Activated CD4-positive, alpha-beta T cell treated with anti-CD3 and anti-CD28 coated beads, Interleukin-2, amount 10 ng/mL, durations not matched to agents 24 days and 14 days (primary cell): ENCODE data around the gene CCN6. TPM values are rescaled to one million over a fixed set of nuclear protein-coding genes. Genes with fewer than 3 reads are reported as not detected.

Experiments
- DNase-seq: peaks from one replicate; pipeline ENCODE4 v3.0.0; 2022
- H3K27ac Mint-ChIP-seq: one replicate; pipeline ENCODE4 v1.8.0; 2022; ENCODE audit warnings: mild to moderate bottlenecking, mixed read lengths
- H3K27me3 Mint-ChIP-seq: one replicate; pipeline ENCODE4 v1.8.0; 2022; ENCODE audit warnings: mixed read lengths
- H3K36me3 Mint-ChIP-seq: one replicate; pipeline ENCODE4 v1.8.0; 2022; ENCODE audit warnings: low read depth, mild to moderate bottlenecking, mixed read lengths
- H3K4me1 Mint-ChIP-seq: one replicate; pipeline ENCODE4 v1.8.0; 2021; ENCODE audit warnings: mixed read lengths
- H3K4me3 Mint-ChIP-seq: one replicate; pipeline ENCODE4 v1.8.0; 2022; ENCODE audit warnings: mild to moderate bottlenecking, moderate library complexity, mixed read lengths
- H3K9me3 Mint-ChIP-seq: one replicate; pipeline ENCODE4 v1.8.0; 2021; ENCODE audit warnings: mixed read lengths
- intact Hi-C: fragments of 100-400 bp; cut with micrococcal nuclease; formaldehyde crosslinking; loops from one replicate; pipeline ENCODE4 v1.15.1; 2023
- total RNA-seq: library from RNA; stranded (reverse); gene quantifications from 2 replicates; pipeline ENCODE4 v1.2.3, GENCODE V29; 2022

CCN6 gene
- total RNA-seq, 1 donor from 2014 or later: 0.72 TPM

DNA sequence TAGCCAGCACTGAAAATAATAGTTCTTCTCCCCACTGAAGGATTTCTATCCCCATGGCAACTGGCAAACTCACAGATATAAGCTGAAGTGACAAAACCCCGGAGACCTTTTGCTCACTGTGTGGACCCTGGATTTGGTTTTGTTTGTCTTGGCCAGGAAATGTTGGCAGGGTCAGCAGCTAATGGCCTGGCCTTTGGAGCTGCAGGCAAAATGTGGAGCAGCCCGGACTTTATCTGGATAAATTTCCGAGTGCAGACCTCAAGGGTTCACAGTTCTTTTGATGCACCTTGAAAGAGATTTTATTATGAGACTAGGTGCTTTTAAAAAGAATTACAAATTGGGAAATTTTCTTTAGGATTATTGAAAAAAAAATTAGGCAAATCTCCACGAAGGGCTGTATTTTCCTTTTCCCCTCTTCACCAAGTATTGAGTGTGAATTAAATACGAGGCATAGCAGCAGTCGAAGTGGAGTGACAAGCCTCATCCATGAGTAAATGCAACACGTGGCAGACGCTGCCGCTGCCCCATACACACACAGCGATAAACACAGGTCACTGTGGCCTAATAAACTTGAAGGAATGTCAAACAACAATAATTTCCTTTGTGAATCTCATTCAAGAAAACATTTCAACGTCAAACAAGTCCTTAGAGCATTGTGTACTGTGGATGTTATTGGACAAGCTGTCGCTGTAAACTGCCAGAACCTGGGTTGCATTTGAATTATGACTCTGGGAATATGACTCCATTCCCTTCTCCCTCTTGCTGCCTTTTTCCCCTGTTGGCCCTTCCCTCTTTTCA, 35.1 kb upstream of the CCN6 start:
- H3K27ac Mint-ChIP-seq: no peak overlapping the region
- DNase-seq: no peak
- H3K9me3 Mint-ChIP-seq: peaks cover 4% of the 10 kb centered on the region
- no peak overlapping the region for H3K4me3 Mint-ChIP-seq
- intact Hi-C loops: no loop called here
- H3K27me3 Mint-ChIP-seq: no peaks in the 10 kb centered on the region
- peaks cover 53% of the 10 kb centered on the region for H3K4me1 Mint-ChIP-seq
- peaks cover 5% of the 10 kb centered on the region for H3K36me3 Mint-ChIP-seq

DNA sequence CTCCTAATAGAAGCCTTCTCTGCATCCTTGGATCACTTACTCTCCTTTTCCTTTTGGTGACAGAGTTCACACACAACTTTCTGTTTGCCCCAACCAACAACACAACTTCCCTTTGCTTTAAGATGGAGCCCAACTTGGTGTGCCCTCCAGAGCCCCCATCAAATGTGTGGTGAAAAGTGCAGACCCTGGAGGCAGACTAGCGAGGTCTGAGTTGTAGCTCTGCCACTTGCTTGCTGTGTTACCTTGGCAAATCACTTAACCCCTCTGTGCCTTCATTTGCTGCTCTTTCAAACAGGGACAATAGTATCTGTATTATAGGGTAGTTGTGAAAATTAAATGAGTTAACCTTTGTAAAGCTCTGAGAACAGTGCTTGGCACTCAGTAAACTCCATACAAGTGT, 34.3 kb upstream of the CCN6 start:
- intact Hi-C loops: no loop called here

DNA sequence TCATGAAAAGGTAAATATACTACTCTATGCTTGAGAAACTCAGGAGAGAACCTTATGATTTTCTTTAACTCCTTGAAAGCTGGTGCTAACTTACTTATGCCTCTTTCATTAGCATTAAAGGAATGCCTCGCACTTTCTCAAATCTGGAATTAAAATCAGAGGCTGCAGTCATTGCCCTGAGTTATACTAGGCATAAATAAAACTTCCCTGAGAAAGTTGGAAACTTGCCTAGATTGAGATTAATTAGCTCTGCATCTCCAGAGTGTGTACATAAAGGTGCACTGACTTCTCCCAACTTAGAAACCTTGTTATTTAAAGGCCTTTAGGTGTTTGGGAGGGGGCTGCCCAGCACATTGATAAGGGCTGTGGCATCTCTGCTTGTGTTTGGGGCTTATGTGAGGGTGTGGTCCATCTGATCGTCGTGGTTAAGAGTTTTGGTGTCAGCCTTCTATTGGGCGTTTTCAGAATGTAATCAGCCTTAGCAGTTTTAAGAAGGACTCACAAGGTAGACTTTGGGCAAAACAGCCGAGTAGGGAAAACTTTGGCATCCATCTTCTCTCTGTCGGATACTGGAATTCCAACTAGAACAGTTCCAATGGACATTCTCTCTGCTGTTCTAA, 32.1 kb upstream of the CCN6 start:
- Mint-ChIP-seq H3K4me1 (peaks cover 35% of the 10 kb centered on the region), H3K27me3 (no peaks in the 10 kb centered on the region), H3K36me3 (peaks cover 16% of the 10 kb centered on the region), H3K27ac (no peak overlapping the region), H3K9me3 (peaks cover 21% of the 10 kb centered on the region), H3K4me3 (no peak overlapping the region)
- no peak for DNase-seq
- intact Hi-C loops: no loop called here

More for the DNA sequence above, 34.3 kb upstream of the CCN6 start:
- Mint-ChIP-seq H3K27me3 (no peaks in the 10 kb centered on the region), H3K4me3 (no peak overlapping the region), H3K4me1 (peaks cover 48% of the 10 kb centered on the region), H3K9me3 (peaks cover 11% of the 10 kb centered on the region), H3K27ac (no peak overlapping the region), H3K36me3 (peaks cover 13% of the 10 kb centered on the region)
- no peak for DNase-seq

DNA sequence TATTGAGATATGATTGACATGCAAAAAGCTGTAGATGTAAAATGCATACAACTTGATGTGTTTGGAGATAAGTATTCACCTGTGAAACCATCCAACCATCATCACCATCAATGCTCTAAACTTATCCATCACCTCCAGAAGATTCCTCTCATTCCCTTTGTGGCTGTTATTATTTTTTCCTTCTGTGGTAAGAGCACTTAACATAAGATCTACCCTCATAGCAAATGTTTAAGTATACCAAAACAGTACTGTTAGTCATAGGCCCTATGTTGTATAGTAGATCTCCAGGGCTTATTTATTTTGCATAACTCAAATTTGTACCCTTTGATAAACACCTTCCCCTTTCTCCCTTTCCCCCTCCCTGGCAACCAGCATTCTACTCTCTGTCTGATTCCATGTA, 31.2 kb upstream of the CCN6 start:
- no peak for DNase-seq
- H3K4me3 Mint-ChIP-seq: no peak overlapping the region
- H3K27ac Mint-ChIP-seq: no peak overlapping the region
- H3K4me1 Mint-ChIP-seq: peaks cover 34% of the 10 kb centered on the region
- H3K36me3 Mint-ChIP-seq: peaks cover 19% of the 10 kb centered on the region
- H3K9me3 Mint-ChIP-seq: peaks cover 21% of the 10 kb centered on the region
- H3K27me3 Mint-ChIP-seq: no peaks in the 10 kb centered on the region
- intact Hi-C loops: no loop called here

DNA sequence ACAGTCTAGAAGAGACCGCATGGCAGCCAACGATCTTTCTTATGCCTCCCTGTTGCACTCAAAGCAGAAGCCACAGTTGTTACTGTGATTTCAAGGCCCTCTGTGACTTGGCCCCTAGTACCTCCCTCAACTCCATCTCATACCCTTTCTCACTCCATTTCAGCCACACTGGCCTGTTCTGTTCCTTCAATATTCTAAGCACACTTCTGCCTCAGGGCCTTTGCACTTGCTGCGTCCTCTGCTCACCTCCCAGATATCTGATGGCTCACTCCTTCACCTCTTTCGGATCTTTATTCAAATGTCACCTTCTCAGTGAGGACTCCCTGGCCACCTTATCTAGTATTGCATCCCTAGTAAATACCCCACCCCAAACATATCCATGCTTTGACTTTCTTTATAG, 29.4 kb upstream of the CCN6 start:
- Mint-ChIP-seq H3K36me3 (peaks cover 19% of the 10 kb centered on the region), H3K27me3 (no peaks in the 10 kb centered on the region), H3K27ac (no peak overlapping the region), H3K4me1 (peaks cover 45% of the 10 kb centered on the region), H3K9me3 (peaks cover 21% of the 10 kb centered on the region), H3K4me3 (no peak overlapping the region)
- no peak for DNase-seq
- intact Hi-C loops: no loop called here

DNA sequence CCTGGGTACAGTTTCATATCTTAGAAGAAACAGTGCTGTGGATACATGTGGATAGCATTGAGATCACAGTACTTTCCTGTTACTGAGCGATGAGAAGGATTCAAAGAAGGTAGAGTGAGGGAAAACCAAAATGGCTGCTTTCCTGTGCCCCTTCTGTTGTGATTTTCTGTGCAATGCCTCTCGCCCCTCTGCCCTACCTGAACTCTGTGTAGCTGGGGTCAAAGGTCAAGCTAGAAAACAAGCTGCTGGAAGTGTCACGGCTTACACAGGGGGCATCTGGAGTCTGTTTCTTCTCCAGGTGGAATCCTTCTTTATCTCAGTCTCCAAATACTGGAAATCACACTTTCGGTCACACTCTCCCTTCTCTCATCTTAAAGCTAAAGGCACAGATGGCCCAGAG, 27.0 kb upstream of the CCN6 start:
- intact Hi-C loops: loop anchor here (5.0 kb wide), 1 partner anchor 35 kb away; no protein-coding TSS in a partner anchor
- no peak overlapping the region for H3K4me3 Mint-ChIP-seq
- no peaks in the 10 kb centered on the region for H3K27me3 Mint-ChIP-seq
- peak overlapping the region; percentile 93 for H3K27ac Mint-ChIP-seq
- peaks cover 21% of the 10 kb centered on the region for H3K9me3 Mint-ChIP-seq
- DNase-seq: no peak
- H3K4me1 Mint-ChIP-seq: peaks cover 51% of the 10 kb centered on the region
- peaks cover 19% of the 10 kb centered on the region for H3K36me3 Mint-ChIP-seq

DNA sequence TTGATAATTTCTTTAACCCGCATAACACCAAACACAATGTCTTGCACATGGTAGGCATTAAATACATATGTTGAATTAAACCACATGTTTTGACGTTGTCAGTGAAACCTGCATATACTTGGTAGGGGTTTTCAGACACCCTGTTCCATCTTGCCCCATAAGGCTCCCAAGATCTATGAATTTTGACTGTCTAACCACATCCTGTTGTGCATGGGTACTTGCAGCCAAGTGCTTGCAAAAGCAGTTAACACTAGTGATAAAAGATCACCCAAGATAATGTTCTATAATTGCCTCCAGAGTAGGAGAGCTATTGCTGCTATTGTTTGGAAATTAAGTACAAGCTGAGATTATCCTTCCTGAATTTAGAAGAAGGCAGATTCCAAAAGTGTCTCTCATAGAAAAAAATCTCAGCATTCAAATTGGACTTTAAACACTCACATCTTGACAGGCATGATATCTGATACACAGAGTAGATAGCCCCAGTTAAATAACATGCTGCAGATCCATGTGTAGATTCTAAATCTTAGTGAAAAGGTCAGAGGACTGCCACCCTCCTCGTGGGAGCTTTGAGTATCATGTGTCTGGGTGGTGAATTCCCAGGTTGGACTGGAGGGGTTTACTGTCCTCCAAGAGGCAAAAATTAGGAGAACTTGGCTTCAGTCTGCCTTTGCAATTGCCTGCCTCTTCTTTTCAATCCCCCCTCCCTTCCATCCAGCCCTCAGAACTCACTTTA, 25.8 kb upstream of the CCN6 start:
- peak overlapping the region; percentile 93 for H3K27ac Mint-ChIP-seq
- DNase-seq: peak; percentile 90

DNA sequence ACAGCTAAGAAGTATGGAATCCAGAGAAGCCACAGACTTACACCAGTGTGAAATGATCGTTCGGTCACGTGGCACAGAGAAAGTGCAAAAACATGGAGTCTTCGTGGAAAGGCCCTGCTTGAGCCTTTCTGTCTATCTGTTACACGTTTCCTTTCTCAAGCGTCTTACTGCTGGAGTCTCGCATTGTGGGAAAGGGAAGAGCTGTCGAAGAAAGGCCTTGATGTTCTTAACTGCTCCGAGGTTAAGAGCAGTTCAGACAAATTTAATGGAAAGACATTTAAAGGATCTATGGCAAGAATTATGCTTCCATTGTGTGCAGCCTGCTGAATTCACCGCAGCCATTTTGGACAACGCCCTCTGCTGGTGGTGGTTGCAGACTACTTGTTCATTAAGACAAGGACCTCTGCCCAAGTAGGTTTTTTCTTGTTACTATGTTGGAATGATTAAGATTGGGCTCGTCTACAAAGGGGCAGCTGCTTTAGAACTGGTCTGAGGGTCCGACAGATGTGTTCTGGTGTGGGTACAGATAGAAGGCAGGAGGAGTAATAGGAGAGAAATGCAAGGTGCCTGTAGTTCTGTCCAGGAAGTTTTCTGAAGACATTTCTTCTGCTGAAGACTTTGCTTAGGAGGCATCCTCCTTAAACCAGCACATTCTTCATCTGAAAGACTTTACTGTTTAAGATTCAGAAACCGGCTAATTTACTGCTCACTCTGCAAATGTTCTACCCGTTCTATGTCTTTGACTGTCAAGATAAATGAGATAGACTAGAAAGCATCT, 24.7 kb upstream of the CCN6 start:
- peaks cover 56% of the 10 kb centered on the region for H3K4me1 Mint-ChIP-seq
- peak overlapping the region; percentile 93 for H3K27ac Mint-ChIP-seq
- intact Hi-C loops: loop anchor here (5.0 kb wide), 1 partner anchor 37 kb away; no protein-coding TSS in a partner anchor
- H3K4me3 Mint-ChIP-seq: peak overlapping the region; percentile 0
- peaks cover 13% of the 10 kb centered on the region for H3K9me3 Mint-ChIP-seq
- no peaks in the 10 kb centered on the region for H3K27me3 Mint-ChIP-seq
- H3K36me3 Mint-ChIP-seq: peaks cover 11% of the 10 kb centered on the region
- peak; percentile 86 for DNase-seq

More for the DNA sequence above, 25.8 kb upstream of the CCN6 start:
- peaks cover 21% of the 10 kb centered on the region for H3K9me3 Mint-ChIP-seq
- peaks cover 47% of the 10 kb centered on the region for H3K4me1 Mint-ChIP-seq
- peaks cover 19% of the 10 kb centered on the region for H3K36me3 Mint-ChIP-seq
- intact Hi-C loops: loop anchor here (1.0 to 5.0 kb wide), 4 partner anchors 12 to 55 kb away; no protein-coding TSS in a partner anchor
- H3K4me3 Mint-ChIP-seq: peak overlapping the region; percentile 58
- H3K27me3 Mint-ChIP-seq: no peaks in the 10 kb centered on the region

DNA sequence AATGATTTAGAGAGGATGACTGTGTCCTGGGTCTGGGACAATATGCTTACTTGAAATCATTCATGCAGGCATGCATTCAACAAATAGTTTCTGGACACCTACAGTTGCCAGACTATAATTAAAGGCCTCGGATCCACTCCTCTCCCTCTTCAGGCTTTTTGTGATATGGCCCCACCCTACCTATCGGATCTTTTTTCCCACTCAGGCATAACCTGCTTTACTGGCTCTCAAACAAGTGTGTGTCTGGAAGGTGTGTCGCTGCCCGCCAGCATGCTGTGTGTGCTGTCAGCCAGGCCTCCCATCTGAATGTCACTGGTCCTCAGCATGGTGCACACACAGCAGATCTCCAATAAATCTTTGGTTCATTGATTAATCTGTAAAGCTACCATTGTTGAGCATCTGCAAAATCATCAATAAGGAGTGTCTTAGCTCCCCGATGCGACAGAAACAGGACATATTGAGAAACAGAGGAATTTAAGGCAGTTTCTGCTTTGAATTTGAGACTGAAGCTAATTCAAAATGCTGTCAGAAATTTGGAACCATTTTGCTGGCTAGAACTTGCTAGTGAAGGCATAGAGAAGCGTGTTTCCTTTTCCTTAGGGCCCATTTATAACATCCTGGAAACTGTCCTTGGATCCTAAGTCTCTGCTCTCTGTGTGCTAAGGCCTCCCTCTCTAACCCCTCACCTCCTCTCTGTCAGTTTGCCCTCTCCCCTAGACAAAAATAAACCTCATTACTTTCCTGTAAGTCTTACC, 23.5 kb upstream of the CCN6 start:
- no peak for DNase-seq
- H3K27me3 Mint-ChIP-seq: no peaks in the 10 kb centered on the region
- peak overlapping the region; percentile 18 for H3K27ac Mint-ChIP-seq
- intact Hi-C loops: no loop called here
- H3K4me3 Mint-ChIP-seq: no peak overlapping the region
- peaks cover 7% of the 10 kb centered on the region for H3K36me3 Mint-ChIP-seq
- H3K9me3 Mint-ChIP-seq: peaks cover 7% of the 10 kb centered on the region
- H3K4me1 Mint-ChIP-seq: peaks cover 61% of the 10 kb centered on the region

DNA sequence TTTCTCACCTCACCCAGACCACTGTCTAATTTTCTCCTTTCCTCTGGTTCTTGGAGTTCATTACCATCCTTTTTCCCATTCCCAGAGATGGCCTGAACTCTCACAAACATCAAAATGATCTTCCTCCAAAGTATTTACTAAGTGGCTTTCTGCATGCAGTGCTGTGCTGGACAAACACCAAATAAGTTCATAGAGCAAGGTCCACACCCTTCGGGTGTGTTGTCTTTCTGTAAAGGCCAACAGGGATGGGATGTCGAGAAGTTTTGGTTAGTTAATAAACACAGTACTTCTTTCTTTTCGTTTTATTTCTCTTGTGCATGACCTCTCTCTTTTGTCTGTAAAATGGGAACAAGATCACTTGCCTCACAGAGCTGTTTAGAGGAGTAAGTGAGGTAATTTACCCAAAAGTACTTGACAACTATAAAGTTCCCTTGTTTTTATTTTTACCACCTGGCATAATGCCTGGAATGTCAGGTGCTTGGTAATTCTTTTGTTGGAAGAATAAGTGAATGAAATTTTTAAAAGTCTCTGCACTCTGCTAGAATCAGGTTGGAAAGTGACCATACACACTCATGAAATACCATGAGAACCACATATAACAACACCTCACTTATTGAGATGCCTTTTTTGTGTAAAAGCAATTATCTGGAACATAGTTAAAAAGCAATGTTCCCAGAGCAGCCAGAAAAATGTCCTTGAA, 22.8 kb upstream of the CCN6 start:
- Mint-ChIP-seq H3K4me1 (peaks cover 68% of the 10 kb centered on the region), H3K27me3 (no peaks in the 10 kb centered on the region), H3K4me3 (no peak overlapping the region), H3K9me3 (peaks cover 5% of the 10 kb centered on the region), H3K27ac (peak overlapping the region; percentile 3), H3K36me3 (peaks cover 5% of the 10 kb centered on the region)
- intact Hi-C loops: no loop called here
- no peak for DNase-seq

DNA sequence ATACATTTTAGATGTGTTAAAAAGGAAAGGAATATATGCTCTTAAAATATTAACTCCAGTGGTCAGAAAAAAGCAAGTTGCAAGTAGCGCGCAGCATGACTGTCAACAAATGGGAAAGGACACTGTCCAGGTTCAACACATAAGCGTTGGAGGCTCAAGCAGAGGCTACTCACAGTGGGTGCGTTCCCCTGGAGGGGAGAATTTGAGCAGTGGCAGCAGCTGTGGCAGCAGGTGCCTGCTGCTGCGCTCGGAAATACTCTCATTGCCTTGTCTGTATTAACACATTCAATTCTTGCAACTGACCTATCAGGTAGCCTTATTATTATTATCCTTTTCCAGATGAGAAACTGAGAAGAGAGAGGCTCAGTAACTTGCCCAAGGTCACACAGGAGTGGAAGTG, 21.9 kb upstream of the CCN6 start:
- H3K36me3 Mint-ChIP-seq: peaks cover 2% of the 10 kb centered on the region
- H3K4me3 Mint-ChIP-seq: no peak overlapping the region
- no peak for DNase-seq
- intact Hi-C loops: no loop called here
- no peaks in the 10 kb centered on the region for H3K9me3 Mint-ChIP-seq
- H3K27ac Mint-ChIP-seq: no peak overlapping the region
- peaks cover 65% of the 10 kb centered on the region for H3K4me1 Mint-ChIP-seq
- no peaks in the 10 kb centered on the region for H3K27me3 Mint-ChIP-seq

DNA sequence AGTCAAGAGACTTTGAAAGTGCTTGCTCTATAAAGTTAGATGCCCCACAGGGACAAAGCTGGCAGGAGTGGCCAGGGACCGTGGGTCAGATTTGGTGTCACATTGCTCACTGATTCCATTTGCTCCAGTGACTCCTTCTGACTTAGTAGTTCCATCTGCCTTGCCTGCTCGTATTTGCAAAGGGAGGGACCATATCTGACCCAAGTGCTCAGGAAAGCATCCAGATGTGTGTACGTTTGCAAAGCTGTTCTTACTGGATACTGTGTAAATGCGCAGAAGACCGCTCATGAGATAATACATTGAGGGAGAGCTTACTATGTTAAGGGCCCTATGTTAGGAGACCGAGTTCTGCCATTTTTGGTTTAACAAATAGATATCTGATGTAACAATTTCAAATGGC, 21.2 kb upstream of the CCN6 start:
- DNase-seq: no peak
- H3K4me3 Mint-ChIP-seq: no peak overlapping the region
- intact Hi-C loops: no loop called here
- H3K9me3 Mint-ChIP-seq: no peaks in the 10 kb centered on the region
- peaks cover under 1% of the 10 kb centered on the region for H3K36me3 Mint-ChIP-seq
- H3K27me3 Mint-ChIP-seq: no peaks in the 10 kb centered on the region
- no peak overlapping the region for H3K27ac Mint-ChIP-seq
- peaks cover 61% of the 10 kb centered on the region for H3K4me1 Mint-ChIP-seq
